Bone marrow (tissue), 2 donors: Measurements from ENCODE around the gene SDCBP2.

Experiments used
- DNase-seq, 2 donors: peaks; one replicate each; lab custom pipeline; 2025; lab: John Stamatoyannopoulos, UW

Gene SDCBP2

GRCh38 chr20:1313236-1313964 is 15.5 kb downstream of the SDCBP2 start:
- DNase-seq = peak in 1 of 2 donors; percentile 25

- DNase-seq = no peak
These were observed 16.1 kb downstream of the SDCBP2 start for GRCh38 chr20:1312904-1313235.

- DNase-seq = no peak
These were observed 16.6 kb downstream of the SDCBP2 start for GRCh38 chr20:1312308-1312707.

GRCh38 chr20:1310506-1311190 is 18.3 kb downstream of the SDCBP2 start:
- no peak for DNase-seq

- no peak for DNase-seq
These were observed 18.9 kb downstream of the SDCBP2 start for GRCh38 chr20:1310071-1310470.

GRCh38 chr20:1309439-1309847 is 19.5 kb downstream of the SDCBP2 start:
- DNase-seq = no peak

- DNase-seq = no peak
These were observed 20.2 kb downstream of the SDCBP2 start for GRCh38 chr20:1308702-1309095.

- no peak for DNase-seq
These were observed 20.8 kb downstream of the SDCBP2 start for GRCh38 chr20:1308067-1308701.

- no peak for DNase-seq
These were observed 21.4 kb downstream of the SDCBP2 start for GRCh38 chr20:1307571-1307971.

GRCh38 chr20:1307171-1307570 is 21.8 kb downstream of the SDCBP2 start:
- DNase-seq = no peak

- no peak for DNase-seq
These were observed 22.4 kb downstream of the SDCBP2 start for GRCh38 chr20:1306316-1307135.

- no peak for DNase-seq
These were observed 23.2 kb downstream of the SDCBP2 start for GRCh38 chr20:1305712-1306111.

GRCh38 chr20:1304710-1305515 is 24.0 kb downstream of the SDCBP2 start:
- no peak for DNase-seq

GRCh38 chr20:1302685-1303541 is 26.0 kb downstream of the SDCBP2 start:
- no peak for DNase-seq

- DNase-seq = peak in 1 of 2 donors; percentile 48
These were observed 27.9 kb downstream of the SDCBP2 start for GRCh38 chr20:1301031-1301529.

- no peak for DNase-seq
These were observed 28.7 kb downstream of the SDCBP2 start for GRCh38 chr20:1300083-1300840.

- DNase-seq = no peak
These were observed 29.4 kb downstream of the SDCBP2 start for GRCh38 chr20:1299522-1299921.

GRCh38 chr20:1298888-1299511 is 29.9 kb downstream of the SDCBP2 start:
- DNase-seq = no peak

- no peak for DNase-seq
These were observed 30.8 kb downstream of the SDCBP2 start for GRCh38 chr20:1298166-1298565.
